Measurements from ENCODE around the gene ANXA5.

ANXA5 gene

DNA sequence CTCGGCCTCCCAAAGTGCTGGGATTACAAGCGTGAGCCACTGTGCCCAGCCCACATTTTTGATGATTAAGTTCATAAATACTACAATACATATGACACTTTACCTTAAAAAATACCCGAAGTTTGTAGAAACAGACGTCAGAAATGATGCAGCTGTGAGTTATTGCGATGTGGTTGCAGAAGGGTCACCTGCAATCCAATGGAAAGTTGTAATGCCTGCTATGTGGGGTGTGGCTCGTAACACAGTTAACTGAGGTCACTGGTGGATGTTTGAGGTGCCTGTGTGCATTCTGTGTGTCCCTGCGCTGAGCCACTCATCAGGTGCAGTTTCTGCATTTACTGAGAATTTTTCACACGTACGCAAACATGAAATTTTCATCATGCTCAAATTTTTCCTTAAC, 64.1 kb downstream of the ANXA5 start:
- no peak for DNase-seq
